Neuronal stem cell (in vitro differentiated cells): ENCODE data around the gene CAMKV.

Source experiments
- DNase-seq: peaks from one replicate; pipeline ENCODE4 v3.0.0-alpha.2; 2013; ENCODE audit warnings: low spot score
- H2AFZ ChIP-seq: one replicate; pipeline ENCODE4 v1.6.1; 2013; ENCODE audit warnings: mild to moderate bottlenecking, low read length, inconsistent platforms
- H2AK5ac ChIP-seq: 2 replicates; pipeline ENCODE4 v1.6.1; 2013; ENCODE audit warnings: low read depth, mild to moderate bottlenecking, inconsistent platforms, low read length, moderate library complexity, mixed read lengths
- H2BK120ac ChIP-seq: 2 replicates; pipeline ENCODE4 v1.6.1; 2013; ENCODE audit warnings: low read depth, mild to moderate bottlenecking, inconsistent platforms, low read length, moderate library complexity, mixed read lengths
- H2BK12ac ChIP-seq: one replicate; pipeline ENCODE4 v1.6.1; 2013; ENCODE audit warnings: low read length, inconsistent platforms
- H2BK15ac ChIP-seq: 2 replicates; pipeline ENCODE4 v1.6.1; 2013; ENCODE audit warnings: mild to moderate bottlenecking, low read length, inconsistent platforms, mixed read lengths
- H2BK5ac ChIP-seq: one replicate; pipeline ENCODE4 v1.6.1; 2013; ENCODE audit warnings: inconsistent platforms, mild to moderate bottlenecking, low read length, moderate library complexity
- H3K14ac ChIP-seq: one replicate; pipeline ENCODE4 v1.6.1; 2013; ENCODE audit warnings: low read length, inconsistent platforms
- H3K18ac ChIP-seq: 2 replicates; pipeline ENCODE4 v1.6.1; 2013; ENCODE audit warnings: low read length, inconsistent platforms
- H3K23ac ChIP-seq: 2 replicates; pipeline ENCODE4 v1.6.1; 2013; ENCODE audit warnings: low read depth, mild to moderate bottlenecking, mixed read lengths, low read length, inconsistent platforms; ENCODE audit not compliant: poor library complexity
- H3K27ac ChIP-seq: replicated peaks from 3 replicates; pipeline ENCODE4 v1.5.1; 2013; ENCODE audit warnings: low read length, inconsistent platforms
- H3K27me3 ChIP-seq, 3 experiments: 2 replicates each; pipeline ENCODE4 v1.6.1; 2013; ENCODE audit warnings: low read length in 3 of 3, mild to moderate bottlenecking in 2 of 3, inconsistent platforms in 1 of 3, low read depth in 1 of 3, mixed read lengths in 1 of 3, moderate library complexity in 1 of 3; ENCODE audit not compliant: control insufficient read depth in 3 of 3, insufficient read depth in 3 of 3
- H3K36me3 ChIP-seq, 2 donors: replicated peaks in 1 of 2; 2 replicates each; pipeline ENCODE4 v1.6.1; 2013; ENCODE audit warnings: low read length in 2 of 2; ENCODE audit not compliant: control insufficient read depth in 2 of 2, insufficient read depth in 2 of 2
- H3K4ac ChIP-seq: 2 replicates; pipeline ENCODE4 v1.6.1; 2013; ENCODE audit warnings: inconsistent platforms, mild to moderate bottlenecking, low read length, moderate library complexity
- H3K4me1 ChIP-seq, 2 donors: 1 replicate in 1 of 2; 2 replicates in 1 of 2; pipeline ENCODE4 v1.6.1; 2013; ENCODE audit warnings: low read length in 2 of 2, low read depth in 1 of 2; ENCODE audit not compliant: control insufficient read depth in 2 of 2, insufficient read depth in 1 of 2
- H3K4me2 ChIP-seq: one replicate; pipeline ENCODE4 v1.6.1; 2013; ENCODE audit warnings: mild to moderate bottlenecking, low read length, inconsistent platforms; ENCODE audit not compliant: insufficient read depth, poor library complexity, severe bottlenecking
- H3K4me3 ChIP-seq, 2 donors: 2 replicates each; pipeline ENCODE4 v1.5.1; 2013; ENCODE audit warnings: low read length in 2 of 2, mild to moderate bottlenecking in 2 of 2, inconsistent platforms in 1 of 2, moderate library complexity in 1 of 2
- H3K79me1 ChIP-seq: one replicate; pipeline ENCODE4 v1.6.1; 2013; ENCODE audit warnings: low read depth, mild to moderate bottlenecking, inconsistent platforms, low read length, moderate library complexity
- H3K9ac ChIP-seq: one replicate; pipeline ENCODE4 v1.6.1; 2013; ENCODE audit warnings: mild to moderate bottlenecking, low read depth, low read length, inconsistent platforms; ENCODE audit not compliant: poor library complexity
- H3K9me3 ChIP-seq, 2 donors: replicated peaks in 1 of 2; 2 replicates each; pipeline versions ENCODE3 to v1.6.1; 2013; ENCODE audit warnings: low read length in 2 of 2, mild to moderate bottlenecking in 2 of 2, inconsistent platforms in 1 of 2, low read depth in 1 of 2, mixed read lengths in 1 of 2, moderate library complexity in 1 of 2; ENCODE audit not compliant: control insufficient read depth in 2 of 2, insufficient read depth in 1 of 2
- H4K8ac ChIP-seq: one replicate; pipeline ENCODE4 v1.6.1; 2013; ENCODE audit warnings: low read depth, mild to moderate bottlenecking, inconsistent platforms, low read length, moderate library complexity
- H4K91ac ChIP-seq: one replicate; pipeline ENCODE4 v1.6.1; 2013; ENCODE audit warnings: low read length, low read depth, mild to moderate bottlenecking, inconsistent platforms; ENCODE audit not compliant: poor library complexity
- WGBS, 2 donors: extraction: QIAGEN DNeasy Blood & Tissue Kit; methylation state at CpG; one replicate each; pipeline ENCODE4 v1.1.7; 2013; ENCODE audit warnings: missing lambda C conversion rate in 2 of 2, mixed read lengths in 1 of 2; ENCODE audit not compliant: insufficient read length in 2 of 2, insufficient replicate concordance in 1 of 2; ENCODE audit errors: extremely low coverage in 2 of 2; 5-methylcytosine and 5-hydroxymethylcytosine counted together

CAMKV gene

GRCh38 chr3:49910409-49911123 is 40.9 kb upstream of the CAMKV start:
- Histone ChIP-seq H3K79me1 (no peaks in the 10 kb centered on the region), H3K36me3 (no peaks in the 10 kb centered on the region), H2BK12ac (no peak overlapping the region), H3K27ac (no peak overlapping the region), H2BK15ac (no peak overlapping the region), H3K4ac (no peak overlapping the region), H4K8ac (peak overlapping the region; percentile 78), H3K4me1 (peaks cover 0 to 2% of the 10 kb centered on the region in 2 donors), H3K14ac (no peak overlapping the region), H3K9ac (peak overlapping the region; percentile 27), H3K4me2 (no peak overlapping the region), H2AK5ac (peak overlapping the region; percentile 47), H3K27me3 (peaks cover 0 to 4% (median 0%) of the 10 kb centered on the region in 3 experiments), H3K4me3 (no peak overlapping the region), H2BK5ac (no peak overlapping the region), H3K23ac (peak overlapping the region; percentile 76), H3K18ac (peak overlapping the region; percentile 52), H2AFZ (no peak overlapping the region), H4K91ac (no peak overlapping the region), H2BK120ac (no peak overlapping the region), H3K9me3 (no peaks in the 10 kb centered on the region)
- WGBS, 2 donors, result no CpG with 5 or more reads among the region's 48 CpGs
- DNase-seq, result no peak

GRCh38 chr3:49908373-49909199 is 38.9 kb upstream of the CAMKV start:
- no peak for DNase-seq
- no CpG with 5 or more reads among the region's 14 CpGs for WGBS, 2 donors
- H3K14ac ChIP-seq, result no peak overlapping the region

DNA sequence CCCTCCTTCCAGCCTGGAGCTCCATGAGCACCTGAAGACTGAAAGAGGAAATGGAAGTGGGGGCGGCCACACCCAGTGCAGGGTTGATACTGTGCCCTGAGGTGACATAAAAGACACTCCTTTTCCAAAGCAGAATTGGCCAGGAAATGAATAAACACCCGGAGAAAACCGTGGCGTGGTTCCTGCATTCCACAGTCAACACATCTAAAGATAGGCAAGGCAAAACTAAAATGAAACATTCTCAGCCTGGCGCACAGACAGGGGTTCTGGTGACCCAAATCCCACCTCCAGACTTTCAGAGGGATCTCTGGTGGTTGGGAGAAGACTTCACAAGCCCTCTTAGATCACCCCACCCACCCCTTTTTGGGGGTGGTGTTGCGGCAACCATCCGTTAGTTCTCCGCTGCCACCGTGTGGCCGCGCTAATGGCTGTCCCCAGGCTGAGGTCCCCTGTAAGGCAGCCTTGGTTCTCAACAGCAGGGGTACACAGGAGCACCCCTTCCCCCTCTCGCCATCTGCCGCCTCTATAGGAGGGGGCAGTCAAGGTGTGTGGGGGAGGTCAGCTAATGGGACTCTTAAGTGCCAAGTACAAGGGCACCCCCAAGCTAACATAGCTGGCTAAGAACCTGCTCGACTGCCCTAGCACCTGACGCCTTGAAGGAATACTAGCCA is 36.5 kb upstream of the CAMKV start:
- H3K18ac ChIP-seq, result no peak overlapping the region

More at GRCh38 chr3:49908373-49909199, 38.9 kb upstream of the CAMKV start:
- Histone ChIP-seq H3K23ac (no peak overlapping the region), H3K27me3 (peaks cover 0 to 4% (median 0%) of the 10 kb centered on the region in 3 experiments), H3K4ac (no peak overlapping the region), H3K9me3 (no peaks in the 10 kb centered on the region), H3K79me1 (no peaks in the 10 kb centered on the region), H3K36me3 (no peaks in the 10 kb centered on the region), H2AK5ac (no peak overlapping the region), H3K4me2 (no peak overlapping the region), H3K4me3 (no peak overlapping the region), H2BK120ac (no peak overlapping the region), H3K9ac (no peak overlapping the region), H3K4me1 (peaks cover 0 to 5% of the 10 kb centered on the region in 2 donors), H4K91ac (no peak overlapping the region), H3K27ac (no peak overlapping the region), H2AFZ (no peak overlapping the region), H2BK12ac (no peak overlapping the region), H4K8ac (no peak overlapping the region), H2BK15ac (no peak overlapping the region), H2BK5ac (no peak overlapping the region), H3K18ac (no peak overlapping the region)

More for the DNA sequence above, 36.5 kb upstream of the CAMKV start:
- H4K8ac ChIP-seq, result no peak overlapping the region
- H2AK5ac ChIP-seq, result no peak overlapping the region
- no peak overlapping the region for H2BK120ac ChIP-seq
- DNase-seq, result no peak
- WGBS, 2 donors, result no CpG with 5 or more reads among the region's 15 CpGs
- no peak overlapping the region for H3K23ac ChIP-seq
- H4K91ac ChIP-seq, result no peak overlapping the region
- no peak overlapping the region for H3K4me3 ChIP-seq
- H2BK5ac ChIP-seq, result peak overlapping the region; percentile 76
- H3K14ac ChIP-seq, result no peak overlapping the region
- H3K9me3 ChIP-seq, result no peaks in the 10 kb centered on the region
- H3K4me2 ChIP-seq, result no peak overlapping the region
- H3K4me1 ChIP-seq, result peaks cover 0 to 5% of the 10 kb centered on the region in 2 donors
- no peaks in the 10 kb centered on the region for H3K79me1 ChIP-seq
- H3K9ac ChIP-seq, result no peak overlapping the region
- no peak overlapping the region for H3K27ac ChIP-seq
- peaks cover 0 to 5% (median 0%) of the 10 kb centered on the region in 3 experiments for H3K27me3 ChIP-seq
- H3K4ac ChIP-seq, result no peak overlapping the region
- no peak overlapping the region for H2BK12ac ChIP-seq
- no peaks in the 10 kb centered on the region for H3K36me3 ChIP-seq
- peak overlapping the region; percentile 53 for H2AFZ ChIP-seq
- H2BK15ac ChIP-seq, result no peak overlapping the region
